NCI-H2029 treated with DMSO at 0.1 percent for 48 hours (cell line): ENCODE measurements around the gene EFNB2.

Experiments used
- DNase-seq: peaks from one replicate; lab custom pipeline; 2025; lab: John Stamatoyannopoulos, UW

EFNB2 gene

DNA sequence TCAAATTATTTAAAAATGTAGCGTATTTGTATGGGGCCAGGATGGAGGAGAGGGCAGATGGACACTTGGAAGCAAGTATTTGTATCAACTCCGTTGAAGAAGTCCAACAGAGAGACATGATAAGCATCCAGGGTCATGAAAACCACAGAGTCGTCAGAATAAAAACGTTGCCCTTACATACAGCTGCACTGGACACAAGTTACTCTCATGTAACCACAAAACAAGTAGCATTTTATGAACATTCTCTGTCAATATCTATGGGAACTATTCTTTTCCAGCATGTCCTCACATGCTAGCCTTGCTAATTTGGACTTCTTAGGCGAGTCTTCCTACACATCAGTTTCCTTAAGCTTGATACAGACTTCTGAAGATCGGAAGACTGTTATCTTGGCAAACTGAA is 35.0 kb downstream of the EFNB2 start:
- DNase-seq: no peak

DNA sequence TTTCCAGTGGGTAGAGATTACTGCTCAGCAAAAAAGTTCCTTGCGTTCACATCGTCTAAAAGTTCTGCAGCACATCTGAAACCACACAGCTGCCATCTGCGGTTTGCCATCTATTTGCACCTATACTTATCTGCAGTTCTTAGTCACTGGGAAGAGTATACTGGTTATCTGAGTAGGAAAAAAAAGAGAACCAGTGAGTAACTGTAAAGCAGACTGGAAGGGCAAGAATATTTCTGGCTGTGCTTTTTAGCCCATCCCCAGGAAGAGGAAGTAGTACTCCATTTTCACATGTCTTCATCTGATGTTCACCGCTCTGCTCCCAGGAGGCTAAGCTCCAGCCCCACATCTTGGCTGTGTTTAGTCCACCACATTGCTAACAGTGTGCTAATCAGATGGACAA is 35.6 kb downstream of the EFNB2 start:
- DNase-seq: no peak

- DNase-seq: no peak
These were observed 36.3 kb downstream of the EFNB2 start for GRCh38 chr13:106499113-106499512.

DNA sequence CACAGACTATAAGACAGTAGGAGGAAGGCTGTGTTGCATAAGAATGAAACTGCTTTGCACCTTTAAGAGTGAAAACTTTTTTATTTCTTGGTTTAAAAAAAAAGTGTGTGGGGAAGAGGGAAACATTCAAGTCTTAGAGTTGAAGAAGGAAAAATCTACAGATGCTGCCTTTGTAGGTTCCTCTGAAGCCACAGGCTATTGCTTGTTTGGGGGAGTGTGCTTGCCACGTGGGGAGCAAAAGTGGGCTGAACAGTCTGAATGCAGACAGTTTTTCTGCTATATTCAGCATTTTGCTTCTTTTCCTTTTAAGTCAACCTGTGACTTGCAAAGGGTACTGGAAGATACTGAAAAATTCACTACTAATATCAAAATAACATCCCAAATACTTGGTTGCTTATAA is 36.9 kb downstream of the EFNB2 start:
- DNase-seq: no peak

DNA sequence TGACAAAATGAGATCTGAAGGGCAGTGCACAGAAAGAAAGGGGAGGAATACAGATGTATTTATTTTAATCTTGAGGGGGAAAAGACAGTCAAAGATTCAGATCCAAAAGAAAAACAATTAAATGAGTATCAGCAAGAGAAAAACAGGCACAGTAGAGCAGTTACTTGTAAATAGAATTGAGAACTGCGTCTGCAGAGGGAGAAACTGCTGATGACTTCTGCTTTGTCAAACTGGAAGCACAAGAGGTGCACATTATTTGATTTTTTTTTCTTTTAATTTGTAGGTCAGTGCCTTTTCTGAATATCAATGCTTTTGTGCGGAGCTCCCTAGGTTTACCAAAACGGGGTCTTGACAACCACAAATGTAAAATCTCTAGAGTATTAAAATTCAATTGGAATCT is 37.3 kb downstream of the EFNB2 start:
- no peak for DNase-seq

DNA sequence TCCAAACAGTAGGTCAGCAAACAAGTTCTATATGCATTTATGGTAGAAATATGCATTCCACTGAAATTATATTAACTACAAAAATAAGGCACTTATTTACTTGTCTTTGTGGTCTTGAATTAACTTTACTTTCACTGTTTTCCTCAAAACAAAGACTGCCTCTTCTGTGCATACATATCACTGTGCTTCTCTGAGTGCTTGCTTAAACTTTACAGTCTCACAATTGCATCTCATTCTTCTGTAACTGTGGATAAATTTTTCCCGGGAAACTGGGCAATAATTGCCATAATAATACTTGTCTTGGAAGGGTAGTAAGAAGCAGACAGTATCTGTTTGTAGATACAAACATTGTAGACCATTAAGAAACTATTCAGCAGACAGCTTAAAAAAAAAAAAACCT is 38.4 kb downstream of the EFNB2 start:
- DNase-seq: no peak

GRCh38 chr13:106496072-106496997 is 39.1 kb downstream of the EFNB2 start:
- peak; percentile 39 for DNase-seq

GRCh38 chr13:106494936-106495335 is 40.5 kb downstream of the EFNB2 start:
- DNase-seq: no peak

- no peak for DNase-seq
These were observed 41.0 kb downstream of the EFNB2 start for GRCh38 chr13:106494506-106494905.

GRCh38 chr13:106493533-106494220 is 41.8 kb downstream of the EFNB2 start:
- DNase-seq: no peak

GRCh38 chr13:106492588-106493475 is 42.6 kb downstream of the EFNB2 start:
- no peak for DNase-seq

- no peak for DNase-seq
These were observed 43.4 kb downstream of the EFNB2 start for GRCh38 chr13:106491928-106492587.

DNA sequence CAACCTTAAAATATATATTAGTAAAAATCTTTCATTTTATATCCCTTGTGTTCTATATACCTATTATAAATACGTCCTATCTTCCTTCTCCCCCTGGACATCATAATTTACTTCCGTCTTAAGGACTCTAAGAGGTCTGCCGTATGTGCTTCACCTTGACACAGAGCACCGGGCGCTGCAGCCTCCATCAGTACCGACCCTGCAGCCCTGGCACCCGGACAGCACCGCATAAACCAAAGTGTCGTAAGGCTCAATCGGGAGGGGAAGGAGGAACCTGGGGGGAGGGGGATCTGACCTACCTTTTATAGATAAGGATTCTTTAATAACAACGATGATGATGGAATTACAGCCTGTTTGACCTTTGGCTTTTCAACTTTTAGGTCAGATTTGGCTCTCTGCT is 44.0 kb downstream of the EFNB2 start:
- no peak for DNase-seq

DNA sequence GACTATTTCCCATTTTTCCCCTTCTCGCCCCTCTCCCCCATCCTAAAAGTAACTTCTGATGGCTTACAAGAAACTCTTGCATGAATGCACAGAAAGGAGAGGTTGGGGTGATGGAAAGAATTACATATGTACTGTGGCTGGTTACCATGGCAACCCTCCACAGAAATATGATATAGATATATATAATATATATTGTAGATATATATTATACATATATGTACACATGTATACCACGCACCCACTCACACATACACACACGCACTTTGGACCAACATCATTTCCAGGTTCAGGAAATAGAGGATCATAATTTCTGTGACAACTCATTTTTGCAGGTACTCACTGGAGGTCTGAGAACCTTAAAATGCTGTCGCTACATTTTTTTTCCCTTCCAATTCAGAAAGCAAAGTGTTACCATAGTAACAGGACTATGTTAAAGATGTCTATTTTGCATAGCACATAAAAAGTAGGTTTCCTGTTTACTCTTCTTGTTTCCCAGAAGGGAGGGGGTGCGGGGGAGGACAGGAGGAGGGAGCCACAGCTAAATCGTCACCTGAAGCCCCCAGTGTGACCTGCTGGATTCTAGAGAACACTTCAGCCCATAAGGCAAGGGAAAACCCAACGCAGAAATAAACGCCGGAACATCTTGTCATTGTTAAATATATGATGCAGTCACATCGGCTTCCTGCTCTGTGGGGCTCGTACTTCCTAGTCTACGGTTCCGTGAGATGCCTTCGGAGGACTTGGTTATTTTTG is 44.7 kb downstream of the EFNB2 start:
- no peak for DNase-seq

DNA sequence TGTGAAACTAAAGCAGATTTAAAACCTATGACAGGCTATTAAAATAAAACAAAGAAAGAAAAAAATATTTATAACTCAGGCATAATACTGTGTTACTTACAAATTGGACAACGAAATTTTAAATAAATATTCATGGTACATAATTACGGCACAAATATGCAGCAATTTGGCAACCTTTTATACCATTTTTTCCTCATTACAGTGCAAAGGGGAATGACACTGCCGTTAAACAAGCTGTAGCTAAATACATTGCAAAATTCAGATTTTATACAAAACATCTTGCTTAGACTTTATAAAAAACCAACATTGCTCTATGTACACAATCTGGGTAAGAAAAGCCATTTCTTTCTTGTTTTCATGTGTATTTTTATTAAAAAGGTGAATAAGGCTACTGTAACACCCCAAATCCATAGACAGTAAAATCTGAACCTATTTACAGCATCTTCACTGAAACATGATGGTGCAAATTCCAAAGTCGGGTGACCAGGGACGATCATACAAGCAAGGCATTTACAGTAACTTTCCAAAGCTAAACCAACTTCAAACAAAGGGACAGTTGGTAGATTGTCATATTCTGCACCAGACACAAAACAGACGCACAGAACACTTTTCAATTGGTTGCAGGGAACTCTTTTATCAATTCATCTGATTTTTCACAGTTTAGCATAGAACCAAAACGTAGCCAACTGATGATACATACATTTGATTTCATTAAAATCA is 45.5 kb downstream of the EFNB2 start:
- no peak for DNase-seq

DNA sequence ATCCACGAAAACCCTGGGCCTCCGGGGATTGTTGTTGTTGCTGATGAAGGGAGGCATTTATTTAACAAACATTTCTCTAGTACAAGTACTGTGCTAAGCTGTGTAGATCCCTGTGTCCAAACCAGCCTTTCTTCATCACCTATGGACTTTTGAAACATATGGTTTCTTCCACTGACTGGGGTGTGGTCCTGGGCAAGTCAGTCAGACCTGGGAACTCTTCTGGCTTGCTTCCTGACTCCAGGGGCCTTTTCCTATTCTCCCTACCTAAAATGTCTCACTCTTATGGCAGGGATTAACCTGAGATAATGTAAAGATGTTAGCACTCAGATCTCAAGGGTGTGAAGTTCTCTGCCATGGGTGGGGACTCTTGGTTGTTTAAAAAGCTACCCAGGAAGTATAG is 46.8 kb downstream of the EFNB2 start:
- DNase-seq: no peak

DNA sequence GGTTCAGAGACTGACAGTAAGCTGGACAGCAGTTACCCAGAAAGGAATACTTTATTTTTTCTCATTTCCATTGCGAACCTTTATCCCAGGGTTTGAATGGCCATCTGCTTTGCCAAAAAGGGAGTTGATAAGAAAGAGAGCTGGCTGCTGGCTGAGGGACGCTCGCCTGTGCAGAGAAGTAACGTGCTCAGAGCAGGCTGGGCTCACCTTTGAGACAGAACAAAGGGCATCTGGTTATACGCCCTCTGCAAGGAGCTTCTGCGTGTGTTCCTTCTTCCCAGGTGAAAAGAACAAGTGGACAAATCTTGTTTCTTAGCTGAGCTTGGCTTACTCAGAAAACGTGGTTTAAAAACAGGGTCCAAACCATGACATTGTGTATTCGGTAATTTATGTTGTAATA is 47.4 kb downstream of the EFNB2 start:
- DNase-seq: no peak

- no peak for DNase-seq
These were observed 48.3 kb downstream of the EFNB2 start for GRCh38 chr13:106487129-106487528.

- DNase-seq: no peak
These were observed 49.2 kb downstream of the EFNB2 start for GRCh38 chr13:106486287-106486686.

DNA sequence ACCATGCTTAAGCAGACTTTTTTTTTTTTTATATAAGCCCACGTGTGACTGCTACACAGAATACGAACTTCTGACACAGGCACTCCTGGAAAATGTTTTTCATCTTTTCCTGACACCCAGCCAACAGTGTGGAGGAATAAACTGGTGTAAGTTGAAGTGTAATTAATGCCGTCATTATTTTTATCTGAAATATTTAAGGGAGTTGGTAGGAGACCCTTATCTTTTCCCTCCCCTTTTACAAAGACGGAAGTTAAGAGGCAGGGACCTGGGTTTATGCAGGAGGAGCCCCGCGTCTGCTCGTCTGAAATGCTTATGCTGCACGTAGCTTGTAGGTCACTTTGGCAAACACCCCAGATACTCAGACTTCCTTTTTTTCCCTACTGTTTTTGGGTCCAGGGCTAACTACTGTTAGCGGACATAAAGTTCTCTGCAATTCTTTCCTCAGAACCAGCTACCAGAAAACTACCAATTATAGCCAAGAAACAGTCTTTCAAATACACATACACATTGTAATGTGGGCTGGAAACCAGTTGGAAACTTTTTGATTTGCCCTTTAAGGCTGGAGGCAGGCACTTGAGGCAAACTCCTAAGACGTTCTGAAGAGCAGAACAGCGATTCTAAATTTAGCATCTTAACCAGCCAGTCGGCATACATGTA is 50.8 kb downstream of the EFNB2 start:
- no peak for DNase-seq
